Activated T-helper 2 cell treated with anti-CD3 and anti-CD28 coated beads, Interferon-gamma antibody, Interleukin-2, Interleukin-4, amounts not matched to agents 10 μg/mL and 5 μg/mL and 100 μg/mL, durations not matched to agents 14 hours and 24 hours and 36 hours (primary cell): ENCODE measurements around the gene POFUT2. TPM values are rescaled to one million over a fixed set of nuclear protein-coding genes. Genes with fewer than 3 reads are reported as not detected.

ENCODE experiments used
- DNase-seq: peaks from one replicate; pipeline ENCODE4 v3.0.0; 2021; ENCODE audit warnings: low spot score
- H3K27ac Mint-ChIP-seq: one replicate; pipeline ENCODE4 v1.8.0; 2021; ENCODE audit warnings: mixed read lengths
- H3K27me3 Mint-ChIP-seq: one replicate; pipeline ENCODE4 v1.8.0; 2021; ENCODE audit warnings: low read depth, mixed read lengths
- H3K36me3 Mint-ChIP-seq: one replicate; pipeline ENCODE4 v1.8.0; 2021; ENCODE audit warnings: low read depth, mixed read lengths
- H3K4me1 Mint-ChIP-seq: one replicate; pipeline ENCODE4 v1.8.0; 2021; ENCODE audit warnings: low read depth, mixed read lengths
- H3K4me3 Mint-ChIP-seq: one replicate; pipeline ENCODE4 v1.8.0; 2021; ENCODE audit warnings: low read depth, mild to moderate bottlenecking, moderate library complexity, mixed read lengths
- H3K9me3 Mint-ChIP-seq: one replicate; pipeline ENCODE4 v1.8.0; 2021; ENCODE audit warnings: mixed read lengths
- intact Hi-C: fragments of 100-400 bp; cut with micrococcal nuclease; formaldehyde crosslinking; loops from one replicate; pipeline ENCODE4 v1.15.1; 2023
- total RNA-seq: library from RNA; stranded (reverse); gene quantifications from 2 replicates; pipeline ENCODE4 v1.2.3, GENCODE V29; 2022

Gene POFUT2
- total RNA-seq, 1 donor from 2014 or later, result 14.1 TPM

GRCh38 chr21:45284456-45284741, 3.3 kb downstream of the POFUT2 start:
- intact Hi-C loops, result no loop called here
- H3K36me3 Mint-ChIP-seq, result peaks cover 34% of the 10 kb centered on the region
- H3K4me3 Mint-ChIP-seq, result no peak overlapping the region
- no peaks in the 10 kb centered on the region for H3K9me3 Mint-ChIP-seq
- no peaks in the 10 kb centered on the region for H3K27me3 Mint-ChIP-seq
- peaks cover 2% of the 10 kb centered on the region for H3K4me1 Mint-ChIP-seq
- DNase-seq, result no peak
- no peak overlapping the region for H3K27ac Mint-ChIP-seq

GRCh38 chr21:45283611-45284455, 3.9 kb downstream of the POFUT2 start:
- Mint-ChIP-seq H3K27ac (no peak overlapping the region), H3K4me3 (no peak overlapping the region)
- intact Hi-C loops, result no loop called here

GRCh38 chr21:45283035-45283610, 4.6 kb downstream of the POFUT2 start:
- no peak for DNase-seq
- H3K27ac Mint-ChIP-seq, result no peak overlapping the region
- H3K36me3 Mint-ChIP-seq, result peaks cover 34% of the 10 kb centered on the region
- H3K4me1 Mint-ChIP-seq, result peaks cover 2% of the 10 kb centered on the region
- no peak overlapping the region for H3K4me3 Mint-ChIP-seq
- H3K9me3 Mint-ChIP-seq, result no peaks in the 10 kb centered on the region
- intact Hi-C loops, result no loop called here
- no peaks in the 10 kb centered on the region for H3K27me3 Mint-ChIP-seq

More at GRCh38 chr21:45283611-45284455, 3.9 kb downstream of the POFUT2 start:
- no peaks in the 10 kb centered on the region for H3K9me3 Mint-ChIP-seq
- no peaks in the 10 kb centered on the region for H3K27me3 Mint-ChIP-seq
- peaks cover 34% of the 10 kb centered on the region for H3K36me3 Mint-ChIP-seq
- H3K4me1 Mint-ChIP-seq, result peaks cover 2% of the 10 kb centered on the region
- no peak for DNase-seq

DNA sequence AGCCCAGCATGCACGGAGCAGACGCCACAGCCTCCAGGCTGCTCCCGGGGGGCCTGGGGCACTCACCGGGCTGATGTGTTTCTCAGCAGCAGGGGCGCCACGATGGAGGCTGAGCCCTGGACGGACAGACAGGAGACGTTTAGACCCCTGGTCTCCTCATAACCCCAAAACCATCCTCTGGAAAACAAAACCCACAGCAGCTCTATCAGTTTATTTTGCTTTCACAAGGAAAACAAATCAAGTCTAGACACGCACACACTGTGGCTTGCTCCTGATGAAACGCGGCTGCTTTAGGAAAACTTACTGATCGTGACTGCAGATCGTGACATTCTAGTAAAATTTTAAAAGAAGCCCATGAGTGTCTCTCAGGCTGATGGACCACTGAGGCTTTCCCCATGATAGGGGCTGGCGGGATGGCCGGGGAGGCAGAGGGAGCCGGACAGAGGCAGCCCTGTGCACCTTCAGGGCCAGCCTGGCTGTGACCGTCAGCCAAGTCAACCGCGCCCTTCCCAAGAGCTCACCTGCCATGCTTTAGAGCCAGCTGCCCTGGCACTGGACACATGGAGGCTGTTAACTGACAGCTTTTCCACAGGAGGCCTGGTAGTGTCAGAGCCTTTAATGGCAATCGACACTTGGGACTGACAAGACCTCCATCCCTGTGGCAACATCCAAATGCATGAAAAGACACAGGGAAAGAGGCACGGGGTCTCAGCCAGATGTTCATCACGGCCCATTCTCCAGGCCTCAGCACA, 5.2 kb downstream of the POFUT2 start:
- H3K27ac Mint-ChIP-seq, result no peak overlapping the region
- peaks cover 34% of the 10 kb centered on the region for H3K36me3 Mint-ChIP-seq
- no peak for DNase-seq
- intact Hi-C loops, result no loop called here
- no peaks in the 10 kb centered on the region for H3K9me3 Mint-ChIP-seq
- H3K4me3 Mint-ChIP-seq, result no peak overlapping the region
- H3K4me1 Mint-ChIP-seq, result peaks cover 2% of the 10 kb centered on the region
- H3K27me3 Mint-ChIP-seq, result no peaks in the 10 kb centered on the region

- Mint-ChIP-seq H3K36me3 (peaks cover 34% of the 10 kb centered on the region), H3K4me3 (no peak overlapping the region), H3K9me3 (no peaks in the 10 kb centered on the region), H3K27ac (no peak overlapping the region), H3K27me3 (no peaks in the 10 kb centered on the region), H3K4me1 (peaks cover 2% of the 10 kb centered on the region)
- intact Hi-C loops, result no loop called here
- no peak for DNase-seq
Measured at GRCh38 chr21:45281411-45282282, 6.0 kb downstream of the POFUT2 start.

DNA sequence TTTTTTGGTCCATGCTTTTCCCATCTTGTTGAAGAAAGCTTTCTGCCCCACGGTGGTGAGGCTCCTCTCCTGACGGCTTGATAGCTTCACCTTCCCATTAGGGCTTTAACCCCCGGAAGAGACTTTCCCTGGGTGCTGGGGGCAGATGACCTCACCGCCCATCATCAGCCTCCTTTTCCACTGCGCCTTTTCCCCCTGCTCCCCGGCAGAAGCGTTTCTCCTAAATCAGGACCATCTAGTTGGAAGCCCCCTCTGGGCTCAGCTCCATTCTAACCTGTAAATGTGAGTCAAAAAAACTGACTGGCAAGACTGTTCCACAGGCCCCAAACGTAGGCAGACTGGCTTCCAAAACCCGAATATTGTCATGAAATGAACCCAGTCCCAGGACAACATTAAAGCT, 6.7 kb downstream of the POFUT2 start:
- Mint-ChIP-seq H3K36me3 (peaks cover 34% of the 10 kb centered on the region), H3K27me3 (no peaks in the 10 kb centered on the region), H3K27ac (no peak overlapping the region), H3K9me3 (no peaks in the 10 kb centered on the region), H3K4me1 (no peaks in the 10 kb centered on the region), H3K4me3 (no peak overlapping the region)
- no peak for DNase-seq
- intact Hi-C loops, result no loop called here

DNA sequence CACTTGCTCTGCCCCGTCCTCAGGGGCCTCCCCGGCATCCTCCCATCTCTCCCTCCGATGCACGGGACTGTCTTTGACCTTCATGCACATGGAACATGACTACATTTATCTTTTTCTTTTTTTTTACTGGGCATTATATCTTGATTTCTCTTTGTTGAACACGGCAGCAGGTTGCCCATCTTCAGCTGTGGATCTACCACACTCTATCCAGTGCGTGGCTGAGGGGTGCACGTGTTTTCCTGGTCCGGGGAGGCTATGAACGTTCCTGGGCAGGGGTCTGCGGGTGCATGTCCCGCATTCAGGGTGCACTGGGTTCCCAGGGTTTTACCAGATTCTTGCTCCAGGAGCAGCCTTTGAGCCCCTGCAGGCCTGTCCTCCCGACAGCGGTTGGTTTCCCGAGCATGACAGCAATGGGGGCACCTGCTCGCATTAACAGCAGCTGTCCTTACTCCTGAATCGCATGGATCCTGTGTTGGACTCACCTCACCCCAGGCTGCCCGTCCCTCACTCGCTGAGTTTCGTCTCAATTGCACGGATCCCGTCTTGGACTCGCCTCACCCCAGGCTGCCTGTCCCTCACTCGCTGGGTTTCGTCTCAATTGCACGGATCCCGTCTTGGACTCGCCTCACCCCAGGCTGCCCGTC, 7.4 kb downstream of the POFUT2 start:
- Mint-ChIP-seq H3K27ac (no peak overlapping the region), H3K4me1 (no peaks in the 10 kb centered on the region), H3K36me3 (peaks cover 30% of the 10 kb centered on the region), H3K27me3 (no peaks in the 10 kb centered on the region), H3K4me3 (no peak overlapping the region), H3K9me3 (no peaks in the 10 kb centered on the region)
- intact Hi-C loops, result no loop called here
- DNase-seq, result no peak

GRCh38 chr21:45279446-45280177, 8.1 kb downstream of the POFUT2 start:
- no peaks in the 10 kb centered on the region for H3K4me1 Mint-ChIP-seq
- H3K36me3 Mint-ChIP-seq, result peaks cover 23% of the 10 kb centered on the region
- no peak for DNase-seq
- no peaks in the 10 kb centered on the region for H3K9me3 Mint-ChIP-seq
- H3K4me3 Mint-ChIP-seq, result no peak overlapping the region
- H3K27me3 Mint-ChIP-seq, result no peaks in the 10 kb centered on the region
- H3K27ac Mint-ChIP-seq, result no peak overlapping the region
- intact Hi-C loops, result no loop called here

GRCh38 chr21:45278156-45278911, 9.4 kb downstream of the POFUT2 start:
- Mint-ChIP-seq H3K4me3 (no peak overlapping the region), H3K4me1 (no peaks in the 10 kb centered on the region), H3K36me3 (peaks cover 15% of the 10 kb centered on the region), H3K27ac (no peak overlapping the region), H3K27me3 (no peaks in the 10 kb centered on the region), H3K9me3 (no peaks in the 10 kb centered on the region)
- DNase-seq, result no peak
- intact Hi-C loops, result no loop called here

DNA sequence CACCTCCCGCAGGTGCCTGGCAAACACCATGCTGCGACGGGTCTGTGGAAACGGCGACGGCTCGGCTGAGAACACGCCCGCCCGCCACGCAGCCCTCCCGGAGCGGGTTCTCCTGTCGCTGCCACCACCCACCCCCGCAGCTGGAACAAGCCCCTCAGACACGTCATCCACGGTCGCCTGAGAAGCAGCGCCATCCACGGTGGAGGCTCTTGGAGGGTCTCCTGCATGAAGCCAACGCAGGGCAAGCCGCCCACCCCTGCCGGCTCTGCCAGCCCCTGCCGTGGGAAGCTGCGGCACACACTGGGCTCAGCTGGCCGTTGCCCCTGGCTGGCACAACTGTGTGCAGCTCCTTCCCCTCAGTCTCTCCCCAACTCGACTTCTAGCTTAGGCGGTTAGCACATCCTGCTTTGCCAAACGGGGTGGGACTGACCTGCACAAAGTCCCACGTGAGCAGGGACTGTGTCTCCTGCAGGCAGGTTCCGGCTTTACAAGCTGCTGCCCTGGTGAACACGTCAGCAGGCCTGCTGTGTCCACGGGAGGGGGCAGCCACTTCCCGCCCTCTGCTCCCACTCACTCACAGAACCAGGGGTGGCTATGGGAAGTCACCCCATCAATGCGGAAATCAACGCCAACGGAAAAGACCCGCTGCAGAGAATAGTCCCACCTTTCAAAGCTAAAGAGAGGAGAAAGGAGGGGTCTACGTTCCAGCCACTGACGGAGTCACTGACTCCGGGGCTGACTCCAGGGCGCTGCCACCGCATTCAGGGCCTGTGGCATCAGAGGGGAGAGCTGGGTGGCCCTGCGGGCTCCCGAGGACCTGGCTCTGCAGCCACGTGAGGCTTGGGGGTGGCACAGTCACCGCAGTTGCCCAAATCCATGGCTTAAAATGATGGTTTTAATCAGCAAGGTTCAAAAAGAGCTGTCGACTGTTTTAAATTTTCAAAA, 10.3 kb downstream of the POFUT2 start:
- intact Hi-C loops, result no loop called here
- no peak overlapping the region for H3K27ac Mint-ChIP-seq
- no peak for DNase-seq
- H3K36me3 Mint-ChIP-seq, result peaks cover 15% of the 10 kb centered on the region
- H3K4me3 Mint-ChIP-seq, result no peak overlapping the region
- H3K9me3 Mint-ChIP-seq, result no peaks in the 10 kb centered on the region
- no peaks in the 10 kb centered on the region for H3K27me3 Mint-ChIP-seq
- H3K4me1 Mint-ChIP-seq, result no peaks in the 10 kb centered on the region
